MCF 10A (cell line): Measurements from ENCODE around the gene SIGLEC11. TPM values are rescaled to one million over a fixed set of nuclear protein-coding genes. Genes with fewer than 3 reads are reported as not detected.

ENCODE experiments used
- BruUV-seq: library from RNA; stranded (reverse); fragments of 400-500 nt; replicated peaks from 2 replicates; lab custom pipeline; 2021; lab: Mats Ljungman, UMichigan
- CTCF ChIA-PET: fragments of 300-600 bp; sonication (Branson Sonifier 250); formaldehyde crosslinking; extraction: SDS; loops from one replicate; lab custom pipeline; 2021; ENCODE audit warnings: antibody characterized with exemption, inconsistent platforms; lab: Yijun Ruan, JAX
- POLR2A ChIA-PET: fragments of 300-600, 350-650 bp; sonication (Branson Sonifier 250); formaldehyde crosslinking; extraction: SDS; loops from one replicate; lab custom pipeline; 2020; ENCODE audit warnings: antibody characterized with exemption, inconsistent platforms; lab: Yijun Ruan, JAX
- DNase-seq: peaks from one replicate; pipeline ENCODE4 v3.0.0-alpha.2; 2018; ENCODE audit not compliant: unreplicated experiment
- H3K27ac Mint-ChIP-seq: one replicate; pipeline ENCODE4 v1.8.0; 2022; ENCODE audit warnings: mild to moderate bottlenecking, low read depth, mixed read lengths; ENCODE audit not compliant: unreplicated experiment
- H3K27me3 Mint-ChIP-seq: one replicate; pipeline ENCODE4 v1.8.0; 2022; ENCODE audit warnings: mixed read lengths; ENCODE audit not compliant: insufficient read depth, unreplicated experiment
- H3K36me3 Mint-ChIP-seq: one replicate; pipeline ENCODE4 v1.8.0; 2022; ENCODE audit warnings: mild to moderate bottlenecking, moderate library complexity, mixed read lengths; ENCODE audit not compliant: insufficient read depth, unreplicated experiment
- H3K4me1 Mint-ChIP-seq: one replicate; pipeline ENCODE4 v1.8.0; 2022; ENCODE audit warnings: mixed read lengths; ENCODE audit not compliant: insufficient read depth, unreplicated experiment
- H3K4me3 Mint-ChIP-seq: one replicate; pipeline ENCODE4 v1.8.0; 2022; ENCODE audit warnings: mild to moderate bottlenecking, moderate library complexity, mixed read lengths; ENCODE audit not compliant: unreplicated experiment
- H3K9me3 Mint-ChIP-seq: one replicate; pipeline ENCODE4 v1.8.0; 2022; ENCODE audit warnings: mixed read lengths; ENCODE audit not compliant: unreplicated experiment
- CTCF ChIP-seq: fragments of 200-600 bp; IDR thresholded peaks from one replicate; pipeline ENCODE4 v1.8.0; 2022; ENCODE audit warnings: antibody characterized with exemption, mild to moderate bottlenecking; ENCODE audit not compliant: unreplicated experiment
- intact Hi-C: fragments of 100-400 bp; cut with micrococcal nuclease; formaldehyde crosslinking; loops from 2 replicates; pipeline ENCODE4 v1.14.1; 2022
- total RNA-seq: library from RNA; stranded (reverse); gene quantifications from 2 replicates; pipeline ENCODE4 v1.2.3, GENCODE V29; 2022

SIGLEC11 gene
- total RNA-seq, 1 experiment from 2014 or later = not detected

GRCh38 chr19:49920624-49921363, 40.2 kb downstream of the SIGLEC11 start:
- Mint-ChIP-seq H3K36me3 (peaks cover 36% of the 10 kb centered on the region), H3K27me3 (no peaks in the 10 kb centered on the region), H3K4me3 (no peak overlapping the region), H3K4me1 (peaks cover 8% of the 10 kb centered on the region), H3K9me3 (no peaks in the 10 kb centered on the region), H3K27ac (peak overlapping the region; percentile 51)
- CTCF ChIA-PET = no interaction called here
- BruUV-seq = no TSS peak
- intact Hi-C loops = no loop called here
- POLR2A ChIA-PET = no interaction called here
- TF ChIP-seq CTCF = no peak
- DNase-seq = no peak

GRCh38 chr19:49918089-49918488, 42.9 kb downstream of the SIGLEC11 start:
- POLR2A ChIA-PET = interaction anchor here (0.9 kb wide), 1 partner anchor 10 kb away, joined by 5 read pairs; no protein-coding TSS in a partner anchor
- BruUV-seq = no TSS peak
- CTCF ChIA-PET = no interaction called here
- Mint-ChIP-seq H3K27me3 (no peaks in the 10 kb centered on the region), H3K9me3 (no peaks in the 10 kb centered on the region), H3K4me3 (no peak overlapping the region), H3K36me3 (peaks cover 50% of the 10 kb centered on the region), H3K4me1 (peaks cover 8% of the 10 kb centered on the region), H3K27ac (no peak overlapping the region)
- TF ChIP-seq CTCF = no peak
- no peak for DNase-seq
- intact Hi-C loops = no loop called here

GRCh38 chr19:49916839-49917733, 43.9 kb downstream of the SIGLEC11 start:
- Mint-ChIP-seq H3K27me3 (no peaks in the 10 kb centered on the region), H3K4me1 (peaks cover 8% of the 10 kb centered on the region), H3K36me3 (peaks cover 55% of the 10 kb centered on the region), H3K27ac (peak overlapping the region; percentile 3), H3K4me3 (no peak overlapping the region), H3K9me3 (no peaks in the 10 kb centered on the region)
- ChIA-PET POLR2A (interaction anchor here (0.6 to 0.9 kb wide), 2 partner anchors 11 to 300 kb away, joined by 5 to 6 read pairs; no protein-coding TSS in a partner anchor), CTCF (interaction anchor here (0.9 to 1.0 kb wide), 2 partner anchors 10 to 219 kb away, joined by 3 read pairs; no protein-coding TSS in a partner anchor)
- BruUV-seq = no TSS peak
- intact Hi-C loops = no loop called here
- no peak for TF ChIP-seq CTCF
- no peak for DNase-seq

GRCh38 chr19:49915271-49915670, 45.7 kb downstream of the SIGLEC11 start:
- H3K36me3 Mint-ChIP-seq = peaks cover 59% of the 10 kb centered on the region

More at GRCh38 chr19:49915271-49915670, 45.7 kb downstream of the SIGLEC11 start:
- no peak for DNase-seq
- no TSS peak for BruUV-seq
- no peaks in the 10 kb centered on the region for H3K27me3 Mint-ChIP-seq
- no peak overlapping the region for H3K27ac Mint-ChIP-seq
- peaks cover 9% of the 10 kb centered on the region for H3K4me1 Mint-ChIP-seq
- H3K9me3 Mint-ChIP-seq = no peaks in the 10 kb centered on the region
- intact Hi-C loops = no loop called here
- TF ChIP-seq CTCF = no peak
- H3K4me3 Mint-ChIP-seq = no peak overlapping the region
- POLR2A ChIA-PET = no interaction called here
- CTCF ChIA-PET = no interaction called here
